Kidney (tissue), 14 donors: Measurements from ENCODE around the gene MT1HL1. TPM values are rescaled to one million over a fixed set of nuclear protein-coding genes. Genes with fewer than 3 reads are reported as not detected.
A peak's percentile ranks its signal among the peaks of the same experiment; 100 is the strongest.

Source experiments
- DNase-seq, 5 donors: peaks; one replicate each; pipeline ENCODE4 v3.0.0-alpha.2; 2013 to 2020
- FAIRE-seq: peaks from 2 replicates; lab custom pipeline; 2012; peaks lifted over from hg19 to GRCh38; lab: Jason Lieb, UNC
- H3K27ac ChIP-seq, 2 donors: one replicate each; pipeline ENCODE4 v1.7.0; 2013; ENCODE audit warnings: low read depth in 2 of 2, low read length in 2 of 2, inconsistent platforms in 1 of 2
- H3K27me3 ChIP-seq: one replicate; pipeline ENCODE4 v1.7.1; 2013; ENCODE audit warnings: low read length, inconsistent platforms; ENCODE audit not compliant: control insufficient read depth, insufficient read depth
- H3K36me3 ChIP-seq, 3 donors: one replicate each; pipeline versions ENCODE4 v1.7.0 to v1.7.1; 2013; ENCODE audit warnings: low read length in 3 of 3, control low read depth in 1 of 3, inconsistent platforms in 1 of 3; ENCODE audit not compliant: insufficient read depth in 3 of 3, control insufficient read depth in 2 of 3
- H3K4me1 ChIP-seq, 3 donors: one replicate each; pipeline versions ENCODE4 v1.7.0 to v1.7.1; 2013; ENCODE audit warnings: low read length in 3 of 3, inconsistent platforms in 1 of 3, low read depth in 1 of 3; ENCODE audit not compliant: control insufficient read depth in 2 of 3, insufficient read depth in 2 of 3
- H3K4me3 ChIP-seq, 3 donors: one replicate each; pipeline versions ENCODE4 v1.7.0 to v1.8.1; 2013; ENCODE audit warnings: low read length in 3 of 3, control low read depth in 1 of 3, inconsistent platforms in 1 of 3
- H3K9ac ChIP-seq, 3 donors: one replicate each; pipeline versions ENCODE4 v1.7.0 to v1.7.1; 2013; ENCODE audit warnings: low read length in 3 of 3, control low read depth in 1 of 3, inconsistent platforms in 1 of 3
- H3K9me3 ChIP-seq, 3 donors: one replicate each; pipeline versions ENCODE4 v1.7.0 to v1.7.1; 2013; ENCODE audit warnings: low read length in 3 of 3, control low read depth in 1 of 3, inconsistent platforms in 1 of 3; ENCODE audit not compliant: control insufficient read depth in 2 of 3, insufficient read depth in 1 of 3
- CTCF ChIP-seq: IDR thresholded peaks from 3 replicates; pipeline ENCODE4 v1.5.1; 2012; ENCODE audit warnings: mild to moderate bottlenecking, moderate library complexity, borderline replicate concordance; ENCODE audit not compliant: insufficient read depth; ENCODE audit errors: extremely low read depth
- intact Hi-C: fragments of 100-400 bp; cut with DNase I; formaldehyde crosslinking; loops from one replicate; pipeline ENCODE4 v1.11.1; 2022
- polyA plus RNA-seq: library from polyadenylated mRNA; stranded (reverse); fragments of 350-450 nt; fragmentation: Illumina TruSeq; extraction: RNeasy Lipid Tissue Mini Kit (QIAGEN cat#74804); gene quantifications from one replicate; pipeline ENCODE4 v1.2.3, GENCODE V29; 2014; ENCODE audit warnings: low read depth, low replicate concordance; ENCODE audit not compliant: insufficient read depth
- total RNA-seq: library from RNA; stranded (reverse); fragmentation: NEBNext Ultra II Directional; extraction: Animal tissue kit (Norgen Biotek cat#: 25700); gene quantifications from one replicate; pipeline ENCODE4 v1.2.1, GENCODE V29; 2021
- donor health status: control.
- donor health status: control.
- donor health status: control.
- donor health status: control.
- donor health status: control.
- donor health status: DM: yes; HTN: yes; CAD: no.
- donor health status: Normal renal cell carcinoma (clear cell type).

Gene MT1HL1
- total and polyA plus RNA-seq, 2 donors from 2014 or later = not detected

- FAIRE-seq (no peak), DNase-seq (no peak)
- TF ChIP-seq CTCF = no peak
- Histone ChIP-seq H3K27ac (no peak overlapping the region), H3K4me3 (peak overlapping the region in 1 of 3 donors; percentile 37), H3K36me3 (no peaks in the 10 kb centered on the region), H3K9ac (no peak overlapping the region), H3K9me3 (no peaks in the 10 kb centered on the region), H3K27me3 (peaks cover 27% of the 10 kb centered on the region), H3K4me1 (peaks cover 0 to 9% (median 0%) of the 10 kb centered on the region in 3 donors)
- intact Hi-C loops = no loop called here
These were observed 37.2 kb upstream of the MT1HL1 start for GRCh38 chr1:237041461-237041794.

GRCh38 chr1:237040823-237041222, 36.6 kb upstream of the MT1HL1 start:
- H3K9ac ChIP-seq = no peak overlapping the region
- no peak overlapping the region for H3K27ac ChIP-seq
- peaks cover 0 to 9% (median 0%) of the 10 kb centered on the region in 3 donors for H3K4me1 ChIP-seq
- FAIRE-seq (no peak), DNase-seq (no peak)
- no peaks in the 10 kb centered on the region for H3K9me3 ChIP-seq
- no peak overlapping the region for H3K4me3 ChIP-seq
- peaks cover 27% of the 10 kb centered on the region for H3K27me3 ChIP-seq
- no peak for TF ChIP-seq CTCF
- intact Hi-C loops = no loop called here
- no peaks in the 10 kb centered on the region for H3K36me3 ChIP-seq

GRCh38 chr1:237038211-237038610, 34.0 kb upstream of the MT1HL1 start:
- no peak for TF ChIP-seq CTCF
- H3K9ac ChIP-seq = no peak overlapping the region
- peaks cover 13% of the 10 kb centered on the region for H3K27me3 ChIP-seq
- DNase-seq (no peak), FAIRE-seq (no peak)
- no peak overlapping the region for H3K4me3 ChIP-seq
- H3K9me3 ChIP-seq = no peaks in the 10 kb centered on the region
- no peaks in the 10 kb centered on the region for H3K36me3 ChIP-seq
- intact Hi-C loops = no loop called here
- peaks cover 0 to 6% (median 0%) of the 10 kb centered on the region in 3 donors for H3K4me1 ChIP-seq
- no peak overlapping the region for H3K27ac ChIP-seq

- FAIRE-seq (no peak), DNase-seq (no peak)
- no peaks in the 10 kb centered on the region for H3K9me3 ChIP-seq
- TF ChIP-seq CTCF = no peak
- peaks cover 7% of the 10 kb centered on the region for H3K27me3 ChIP-seq
- H3K27ac ChIP-seq = no peak overlapping the region
- no peaks in the 10 kb centered on the region for H3K36me3 ChIP-seq
- no peak overlapping the region for H3K9ac ChIP-seq
- intact Hi-C loops = no loop called here
- no peak overlapping the region for H3K4me3 ChIP-seq
- no peaks in the 10 kb centered on the region for H3K4me1 ChIP-seq
These were observed 31.5 kb upstream of the MT1HL1 start for GRCh38 chr1:237035759-237036158.
